Endodermal cell (in vitro differentiated cells): ENCODE data around the gene SLAMF6. TPM values are rescaled to one million over a fixed set of nuclear protein-coding genes. Genes with fewer than 3 reads are reported as not detected.

Experiments
- DNase-seq: peaks from one replicate; pipeline ENCODE4 v3.0.0-alpha.2; 2017
- H3K27ac ChIP-seq: 2 replicates; pipeline ENCODE4 v1.5.1; 2013; ENCODE audit warnings: mild to moderate bottlenecking, low read depth, low read length, moderate library complexity
- H3K27me3 ChIP-seq: 2 replicates; pipeline ENCODE4 v1.6.1; 2013; ENCODE audit warnings: mild to moderate bottlenecking, low read length, moderate library complexity; ENCODE audit not compliant: insufficient read depth, control insufficient read depth, poor library complexity, severe bottlenecking
- H3K36me3 ChIP-seq: 2 replicates; pipeline ENCODE4 v1.7.0; 2013; ENCODE audit warnings: mild to moderate bottlenecking, low read length, moderate library complexity; ENCODE audit not compliant: control insufficient read depth, insufficient read depth
- H3K4me1 ChIP-seq: one replicate; pipeline ENCODE4 v1.7.0; 2013; ENCODE audit warnings: low read length; ENCODE audit not compliant: control insufficient read depth, insufficient read depth
- H3K4me3 ChIP-seq: 2 replicates; pipeline ENCODE4 v1.5.1; 2013; ENCODE audit warnings: mild to moderate bottlenecking, low read length, moderate library complexity
- H3K9ac ChIP-seq: 2 replicates; pipeline ENCODE4 v1.6.1; 2013; ENCODE audit warnings: mild to moderate bottlenecking, low read length, moderate library complexity; ENCODE audit not compliant: poor library complexity, severe bottlenecking; ENCODE audit errors: extremely low read depth
- H3K9me3 ChIP-seq: 2 replicates; pipeline ENCODE4 v1.6.1; 2013; ENCODE audit warnings: mild to moderate bottlenecking, low read length, moderate library complexity; ENCODE audit not compliant: control insufficient read depth
- H3K27ac Mint-ChIP-seq: 2 replicates; pipeline ENCODE4 v1.8.0; 2020; ENCODE audit warnings: mixed read lengths
- H3K27me3 Mint-ChIP-seq: 2 replicates; pipeline ENCODE4 v1.8.0; 2021; ENCODE audit warnings: mild to moderate bottlenecking, mixed read lengths; ENCODE audit not compliant: insufficient read depth
- H3K36me3 Mint-ChIP-seq: 2 replicates; pipeline ENCODE4 v1.8.0; 2020; ENCODE audit warnings: low read depth, mixed read lengths
- H3K4me1 Mint-ChIP-seq: 2 replicates; pipeline ENCODE4 v1.8.0; 2020; ENCODE audit warnings: mixed read lengths
- H3K4me3 Mint-ChIP-seq: 2 replicates; pipeline ENCODE4 v1.8.0; 2020; ENCODE audit warnings: mild to moderate bottlenecking, moderate library complexity, mixed read lengths
- H3K9me3 Mint-ChIP-seq: 2 replicates; pipeline ENCODE4 v1.8.0; 2020; ENCODE audit warnings: mild to moderate bottlenecking, mixed read lengths
- CTCF ChIP-seq: fragments of 200-600 bp; sonication (generic); conservative IDR thresholded peaks from 2 replicates; pipeline ENCODE4 v1.5.0; 2021; ENCODE audit warnings: antibody characterized with exemption, mild to moderate bottlenecking
- WGBS, 2 experiments: methylation state at CpG; one replicate each; pipeline versions ENCODE4 v1.1.5 to v1.1.7; 2013; ENCODE audit warnings: missing lambda C conversion rate in 2 of 2, mixed read lengths in 1 of 2; ENCODE audit not compliant: insufficient coverage in 1 of 2, insufficient read length in 1 of 2; 5-methylcytosine and 5-hydroxymethylcytosine counted together
- total RNA-seq, 2 donors: library from RNA; stranded (reverse); fragmentation: NEBNext Ultra II Directional in 1 of 2; extraction: Animal tissue kit (Norgen Biotek cat#: 25700) in 1 of 2; gene quantifications; 2 replicates in 1 of 2; 3 replicates in 1 of 2; pipeline ENCODE4 v1.2.1, GENCODE V29; 2021

Gene SLAMF6
- total RNA-seq, 2 donors from 2014 or later = not detected

- Histone ChIP-seq H3K9ac (no peak overlapping the region), H3K36me3 (no peaks in the 10 kb centered on the region), H3K9me3 (peaks cover 6% of the 10 kb centered on the region), H3K27me3 (no peaks in the 10 kb centered on the region), H3K4me1 (no peaks in the 10 kb centered on the region), H3K27ac (no peak overlapping the region), H3K4me3 (no peak overlapping the region)
- Mint-ChIP-seq H3K27me3 (no peaks in the 10 kb centered on the region), H3K4me3 (no peak overlapping the region), H3K9me3 (peaks cover 30% of the 10 kb centered on the region), H3K36me3 (no peaks in the 10 kb centered on the region), H3K27ac (no peak overlapping the region), H3K4me1 (peaks cover 6% of the 10 kb centered on the region)
- DNase-seq = no peak
- 93% methylated on average over 2 of the region's 2 CpGs for WGBS, 2 experiments
- TF ChIP-seq CTCF = no peak
Measured at GRCh38 chr1:160521554-160521953, 1.5 kb downstream of the SLAMF6 start.

- Mint-ChIP-seq H3K27ac (no peak overlapping the region), H3K36me3 (no peaks in the 10 kb centered on the region), H3K4me3 (no peak overlapping the region), H3K4me1 (peaks cover 6% of the 10 kb centered on the region), H3K9me3 (peaks cover 31% of the 10 kb centered on the region), H3K27me3 (no peaks in the 10 kb centered on the region)
- Histone ChIP-seq H3K9ac (no peak overlapping the region), H3K36me3 (no peaks in the 10 kb centered on the region), H3K4me1 (no peaks in the 10 kb centered on the region), H3K4me3 (no peak overlapping the region), H3K27me3 (no peaks in the 10 kb centered on the region), H3K27ac (no peak overlapping the region), H3K9me3 (peaks cover 4% of the 10 kb centered on the region)
- TF ChIP-seq CTCF = no peak
- DNase-seq = no peak
- WGBS, 2 experiments = 94% methylated on average over 3 of the region's 3 CpGs; no CpG with 5 or more reads in 1 of the 2 experiments
Measured at GRCh38 chr1:160520999-160521398, 2.1 kb downstream of the SLAMF6 start.

- Histone ChIP-seq H3K36me3 (no peaks in the 10 kb centered on the region), H3K27ac (no peak overlapping the region), H3K27me3 (no peaks in the 10 kb centered on the region), H3K9ac (no peak overlapping the region), H3K4me3 (no peak overlapping the region), H3K4me1 (no peaks in the 10 kb centered on the region), H3K9me3 (peaks cover 4% of the 10 kb centered on the region)
- no peak for TF ChIP-seq CTCF
- Mint-ChIP-seq H3K4me3 (no peak overlapping the region), H3K9me3 (peaks cover 29% of the 10 kb centered on the region), H3K27me3 (no peaks in the 10 kb centered on the region), H3K4me1 (peaks cover 6% of the 10 kb centered on the region), H3K36me3 (no peaks in the 10 kb centered on the region), H3K27ac (no peak overlapping the region)
- 88 to 90% methylated on average over 1 to 2 of the region's 2 CpGs for WGBS, 2 experiments
- DNase-seq = no peak
Measured at GRCh38 chr1:160520582-160520981, 2.5 kb downstream of the SLAMF6 start.
